GM12878 (cell line): Measurements from ENCODE around the gene TAOK2. TPM values are rescaled to one million over a fixed set of nuclear protein-coding genes. Genes with fewer than 3 reads are reported as not detected.
A peak's percentile ranks its signal among the peaks of the same experiment; 100 is the strongest.

ENCODE experiments used
- ATAC-seq: fragments of 200-7000 bp; cut with Tn5 transposase; 3 replicates; pipeline ENCODE4 v1.9.1; 2020; ENCODE audit warnings: mild to moderate bottlenecking, moderate library complexity
- BruUV-seq: library from RNA; stranded (reverse); fragments of 400-500 nt; replicated peaks from 2 replicates; lab custom pipeline; 2021; lab: Mats Ljungman, UMichigan
- CTCF ChIA-PET: fragments of 300-600 bp; sonication (Branson Sonifier 250); formaldehyde crosslinking; extraction: SDS; loops from one replicate; lab custom pipeline; 2021; ENCODE audit warnings: inconsistent platforms; lab: Yijun Ruan, JAX
- POLR2A ChIA-PET: fragments of 350-600 bp; formaldehyde crosslinking; extraction: SDS; loops from one replicate; lab custom pipeline; 2021; ENCODE audit warnings: inconsistent platforms; lab: Charles Lee
- RAD21 ChIA-PET: fragments of 300-600 bp; sonication (Branson Sonifier 250); formaldehyde crosslinking; loops from one replicate; lab custom pipeline; 2023; ENCODE audit warnings: antibody characterized with exemption; ENCODE audit not compliant: unreplicated experiment; lab: Charles Lee
- SMC1A ChIA-PET: fragments of 300-600 bp; sonication (Branson Sonifier 250); formaldehyde crosslinking; loops from one replicate; lab custom pipeline; 2023; ENCODE audit not compliant: unreplicated experiment, uncharacterized antibody; lab: Charles Lee
- DNase-seq: peaks from one replicate; pipeline ENCODE4 v3.0.0-alpha.2; 2011; ENCODE audit warnings: low read depth, low spot score
- FAIRE-seq: peaks from 3 replicates; lab custom pipeline; 2011; peaks lifted over from hg19 to GRCh38; lab: Jason Lieb, UNC
- H2AFZ ChIP-seq: 2 replicates; pipeline ENCODE4 v1.6.0; 2011; ENCODE audit warnings: low read depth, low read length, control low read depth; ENCODE audit not compliant: control insufficient read depth
- H3K27ac ChIP-seq: 2 replicates; pipeline ENCODE4 v1.5.1; 2011; ENCODE audit warnings: control low read depth; ENCODE audit not compliant: control insufficient read depth, insufficient read depth
- H3K27me3 ChIP-seq, 2 experiments: replicated peaks in 1 of 2; 2 replicates each; pipeline versions ENCODE4 v1.6.0 to v1.6.1; 2011; ENCODE audit warnings: low read length in 1 of 2; ENCODE audit not compliant: control insufficient read depth in 2 of 2, insufficient read depth in 2 of 2
- H3K36me3 ChIP-seq, 2 experiments: 2 replicates each; pipeline ENCODE4 v1.5.1; 2011; ENCODE audit warnings: low read length in 1 of 2; ENCODE audit not compliant: control insufficient read depth in 2 of 2, insufficient read depth in 2 of 2
- H3K4me1 ChIP-seq: 2 replicates; pipeline ENCODE4 v1.6.1; 2011; ENCODE audit warnings: mild to moderate bottlenecking, low read length, moderate library complexity, mixed read lengths; ENCODE audit not compliant: control insufficient read depth, insufficient read depth
- H3K4me2 ChIP-seq: 2 replicates; pipeline ENCODE4 v1.6.0; 2011; ENCODE audit warnings: control low read depth; ENCODE audit not compliant: control insufficient read depth, insufficient read depth
- H3K4me3 ChIP-seq: fragments of 200-600 bp; sonication (generic); 2 replicates; pipeline ENCODE4 v1.5.1; 2016
- H3K79me2 ChIP-seq: 2 replicates; pipeline ENCODE4 v1.6.0; 2011; ENCODE audit warnings: low read length; ENCODE audit not compliant: control insufficient read depth, insufficient read depth
- H3K9ac ChIP-seq: 2 replicates; pipeline ENCODE4 v1.8.0; 2011; ENCODE audit warnings: low read length, control low read depth, mixed read lengths; ENCODE audit not compliant: control insufficient read depth, insufficient read depth
- H3K9me3 ChIP-seq: replicated peaks from 3 replicates; pipeline ENCODE4 v1.5.1; 2011; ENCODE audit warnings: mild to moderate bottlenecking, low read length; ENCODE audit not compliant: control insufficient read depth, insufficient read depth
- H4K20me1 ChIP-seq: 2 replicates; pipeline ENCODE4 v1.6.0; 2011; ENCODE audit not compliant: control insufficient read depth, insufficient read depth
- BHLHE40 ChIP-seq, 2 experiments: fragments of 450-650 bp in 1 of 2; IDR thresholded peaks; 2 replicates each; pipeline ENCODE4 v1.6.1; 2011 to 2017; ENCODE audit warnings: low read depth in 2 of 2, borderline replicate concordance in 1 of 2, improper control_type of control experiment in 1 of 2, low read length in 1 of 2, mild to moderate bottlenecking in 1 of 2
- CBX3 ChIP-seq: fragments of 200-600 bp; sonication (generic); IDR thresholded peaks from 2 replicates; pipeline ENCODE4 v1.6.1; 2016; ENCODE audit warnings: low read depth, borderline replicate concordance
- CHD2 ChIP-seq: IDR thresholded peaks from 2 replicates; pipeline ENCODE4 v1.6.1; 2011; ENCODE audit warnings: low read depth, low read length, improper control_type of control experiment, borderline replicate concordance
- MAX ChIP-seq: IDR thresholded peaks from 2 replicates; pipeline ENCODE4 v1.6.1; 2012; ENCODE audit warnings: low read depth, low read length, improper control_type of control experiment
- MEF2A ChIP-seq: IDR thresholded peaks from 2 replicates; pipeline ENCODE4 v1.6.1; 2011; ENCODE audit warnings: low read depth, mild to moderate bottlenecking, low read length, moderate library complexity; ENCODE audit not compliant: insufficient read depth
- NFIC ChIP-seq: IDR thresholded peaks from 2 replicates; pipeline ENCODE4 v1.6.1; 2012; ENCODE audit warnings: low read depth, mild to moderate bottlenecking, inconsistent platforms, low read length, moderate library complexity
- NFYA ChIP-seq: IDR thresholded peaks from 2 replicates; pipeline ENCODE4 v1.6.1; 2011; ENCODE audit warnings: low read depth, mild to moderate bottlenecking, low read length, improper control_type of control experiment, borderline replicate concordance
- POLR2AphosphoS2 ChIP-seq: IDR thresholded peaks from 2 replicates; pipeline ENCODE4 v1.6.1; 2011; ENCODE audit warnings: low read depth, mild to moderate bottlenecking, low read length, improper control_type of control experiment, moderate library complexity
- PRDM15 ChIP-seq: fragments of 450-650 bp; formaldehyde crosslinking; IDR thresholded peaks from 2 replicates; pipeline ENCODE4 v1.4.0; 2020; ENCODE audit warnings: mild to moderate bottlenecking, moderate library complexity
- RFX5 ChIP-seq: IDR thresholded peaks from 2 replicates; pipeline ENCODE4 v1.6.1; 2011; ENCODE audit warnings: low read depth, low read length, improper control_type of control experiment
- TAF1 ChIP-seq: IDR thresholded peaks from 2 replicates; pipeline ENCODE4 v1.6.1; 2011; ENCODE audit warnings: mild to moderate bottlenecking, low read depth, low read length, borderline replicate concordance
- ZBED1 ChIP-seq: IDR thresholded peaks from 2 replicates; pipeline ENCODE4 v1.6.1; 2016; ENCODE audit warnings: borderline replicate concordance
- WGBS: methylation state at CpG from one replicate; pipeline ENCODE4 v1.1.6; 2016; ENCODE audit warnings: low lambda C conversion rate; ENCODE audit not compliant: insufficient replicate concordance, insufficient coverage; ENCODE audit errors: missing lambda C conversion rate; 5-methylcytosine and 5-hydroxymethylcytosine counted together
- in situ Hi-C: fragments of 300-500 bp; cut with MboI; formaldehyde crosslinking; loops from 9 replicates; pipeline ENCODE4 v1.14.3; 2018; ENCODE audit warnings: mixed read lengths
- intact Hi-C: fragments of 100-400 bp; cut with micrococcal nuclease; formaldehyde crosslinking; loops from one replicate; pipeline ENCODE4 v1.14.2; 2022; ENCODE audit not compliant: unreplicated experiment
- polyA plus RNA-seq, 11 experiments: library from polyadenylated mRNA; depleted of rRNA in 4 of 11; unstranded in 6 of 11; stranded (reverse) in 5 of 11; fragments of >200 nt; fragmentation: Nextera tagmentation in 4 of 11; fragmentation: Illumina TruSeq in 1 of 11; extraction: Ambion mirVana in 4 of 11; extraction: Trizol in 1 of 11; gene quantifications; 1 replicate in 1 of 11; 2 replicates in 10 of 11; pipeline versions ENCODE4 v1.2.1 to v1.2.3, GENCODE V29; 2011 to 2016; ENCODE audit warnings: inconsistent platforms in 2 of 11, missing spikeins in 2 of 11, low read depth in 1 of 11
- total RNA-seq, 4 experiments: library from RNA; depleted of rRNA in 3 of 4; stranded (reverse); fragments of >200 nt in 3 of 4; fragmentation: Illumina TruSeq in 1 of 4; extraction: Trizol in 1 of 4; gene quantifications; 2 replicates each; pipeline versions ENCODE4 v1.2.1 to v1.2.3, GENCODE V29; 2013 to 2021
- TF ChIP-seq, protein P1 (sequence below): IDR thresholded peaks from 2 replicates; pipeline ENCODE4 v1.6.1; 2012; ENCODE audit warnings: mild to moderate bottlenecking, low read depth, low read length

TAOK2 gene
- total and polyA plus RNA-seq, 10 of the 15 experiments (the other 5 are each of a cell fraction or from before 2014, with no cell fraction given): 0.14 to 40.2 (median 11.6) TPM

DNA sequence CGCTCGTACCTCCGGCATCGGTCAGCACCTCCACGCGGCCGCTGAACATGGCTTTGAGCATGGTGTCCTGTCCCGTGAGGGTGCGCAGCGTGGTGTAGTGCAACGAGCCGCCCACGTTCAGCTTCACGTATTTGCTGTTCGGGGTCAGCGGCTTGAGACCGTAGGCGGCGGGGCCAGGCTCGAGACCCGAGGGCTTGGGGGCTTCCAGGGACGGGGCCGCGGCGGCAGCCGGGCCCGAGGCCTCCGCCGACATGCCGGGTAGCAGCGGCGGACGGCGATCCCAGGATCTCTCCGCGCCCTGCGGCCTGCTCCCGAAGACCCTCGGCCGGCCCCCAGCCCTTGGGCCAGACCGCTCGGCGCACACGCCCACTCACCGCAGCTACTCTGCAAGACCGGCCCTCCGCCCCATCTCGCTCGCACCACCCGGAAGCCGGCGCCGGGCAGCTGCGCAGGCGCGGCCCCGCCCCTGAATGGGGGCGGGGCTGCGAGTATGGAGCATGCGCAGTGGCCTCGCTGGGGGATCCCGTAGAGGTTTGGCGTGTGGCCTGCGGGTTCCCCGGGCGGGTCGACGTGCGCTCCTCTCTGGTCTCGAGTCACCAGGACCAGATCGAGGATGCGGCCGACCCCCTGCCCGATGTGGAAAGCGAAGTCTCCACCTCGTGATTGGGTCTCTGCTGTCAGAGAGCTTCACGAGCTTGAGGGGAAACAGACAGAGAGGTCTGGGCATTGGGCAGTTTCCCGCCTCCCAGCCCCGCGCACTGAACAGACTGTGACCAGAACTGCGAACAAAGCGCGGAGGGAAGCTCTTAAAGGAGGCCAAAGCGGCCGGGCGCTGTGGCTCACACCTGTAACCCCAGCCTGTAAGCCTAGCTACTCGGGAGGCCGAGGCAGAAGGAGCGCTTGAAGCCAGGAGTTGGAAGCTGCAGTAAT lies 47.6 kb upstream of the TAOK2 start, which contains the start of gene KCTD13:
TSS of gene KCTD13 (minus strand) at position 446 of the 930 bp plus-strand sequence. CDS start at position 253, 193 bp downstream.
- no TSS peak for BruUV-seq
- CTCF ChIA-PET: interaction anchor here (0.7 to 1.7 kb wide), 9 partner anchors 9 to 1334 kb away, joined by 3 to 11 read pairs (median 4); partner anchors contain the start of genes TAOK2 and TMEM219
- Histone ChIP-seq H3K9ac (peak within 1 kb of the TSS; percentile 95), H3K79me2 (peaks cover 13% of the 10 kb centered on the region), H3K4me3 (peak within 1 kb of the TSS; percentile 97), H3K9me3 (no peaks in the 10 kb centered on the region), H3K27ac (peak within 1 kb of the TSS; percentile 91), H3K4me1 (peaks cover 11% of the 10 kb centered on the region), H4K20me1 (no peaks in the 10 kb centered on the region), H3K27me3 (no peaks in the 10 kb centered on the region), H3K36me3 (peaks cover 0 to 9% of the 10 kb centered on the region in 2 experiments; a peak in 3 of 4 replicates), H2AFZ (peak within 1 kb of the TSS; percentile 99), H3K4me2 (peak within 1 kb of the TSS; percentile 99)
- POLR2A ChIA-PET: interaction anchor here (0.5 to 2.7 kb wide), 20 partner anchors 8 to 1948 kb away, joined by 3 to 15 read pairs (median 4); partner anchors contain the start of genes ALDOA, HIRIP3, INO80E and PAGR1
- in situ Hi-C loops (no loop called here), intact Hi-C loops (loop anchor here (5.0 to 10.0 kb wide), 2 partner anchors 36 to 61 kb away; partner anchors contain the start of genes CDIPT and TMEM219)
- DNase-seq: peak; percentile 66
- peak; percentile 52 for FAIRE-seq
- SMC1A ChIA-PET: interaction anchor here (0.6 to 1.7 kb wide), 8 partner anchors 9 to 250 kb away, joined by 3 to 5 read pairs (median 4); no protein-coding TSS in a partner anchor
- peak; percentile 96 for ATAC-seq
- 1% methylated on average over 79 of the region's 89 CpGs for WGBS
- RAD21 ChIA-PET: interaction anchor here (0.5 to 1.8 kb wide), 6 partner anchors 35 to 687 kb away, joined by 3 to 9 read pairs (median 4); partner anchors contain the start of genes TAOK2 and TMEM219
- TF ChIP-seq, protein P1, sequence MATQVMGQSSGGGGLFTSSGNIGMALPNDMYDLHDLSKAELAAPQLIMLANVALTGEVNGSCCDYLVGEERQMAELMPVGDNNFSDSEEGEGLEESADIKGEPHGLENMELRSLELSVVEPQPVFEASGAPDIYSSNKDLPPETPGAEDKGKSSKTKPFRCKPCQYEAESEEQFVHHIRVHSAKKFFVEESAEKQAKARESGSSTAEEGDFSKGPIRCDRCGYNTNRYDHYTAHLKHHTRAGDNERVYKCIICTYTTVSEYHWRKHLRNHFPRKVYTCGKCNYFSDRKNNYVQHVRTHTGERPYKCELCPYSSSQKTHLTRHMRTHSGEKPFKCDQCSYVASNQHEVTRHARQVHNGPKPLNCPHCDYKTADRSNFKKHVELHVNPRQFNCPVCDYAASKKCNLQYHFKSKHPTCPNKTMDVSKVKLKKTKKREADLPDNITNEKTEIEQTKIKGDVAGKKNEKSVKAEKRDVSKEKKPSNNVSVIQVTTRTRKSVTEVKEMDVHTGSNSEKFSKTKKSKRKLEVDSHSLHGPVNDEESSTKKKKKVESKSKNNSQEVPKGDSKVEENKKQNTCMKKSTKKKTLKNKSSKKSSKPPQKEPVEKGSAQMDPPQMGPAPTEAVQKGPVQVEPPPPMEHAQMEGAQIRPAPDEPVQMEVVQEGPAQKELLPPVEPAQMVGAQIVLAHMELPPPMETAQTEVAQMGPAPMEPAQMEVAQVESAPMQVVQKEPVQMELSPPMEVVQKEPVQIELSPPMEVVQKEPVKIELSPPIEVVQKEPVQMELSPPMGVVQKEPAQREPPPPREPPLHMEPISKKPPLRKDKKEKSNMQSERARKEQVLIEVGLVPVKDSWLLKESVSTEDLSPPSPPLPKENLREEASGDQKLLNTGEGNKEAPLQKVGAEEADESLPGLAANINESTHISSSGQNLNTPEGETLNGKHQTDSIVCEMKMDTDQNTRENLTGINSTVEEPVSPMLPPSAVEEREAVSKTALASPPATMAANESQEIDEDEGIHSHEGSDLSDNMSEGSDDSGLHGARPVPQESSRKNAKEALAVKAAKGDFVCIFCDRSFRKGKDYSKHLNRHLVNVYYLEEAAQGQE: no peak
- TF ChIP-seq NFIC (no peak), CHD2 (no peak), BHLHE40 (IDR thresholded peaks at IDR 0.05; ENCODE audit: borderline replicate concordance in 1 of 2, low read depth in 2 of 2, low read length in 1 of 2) (peak in 1 of 2 experiments; percentile 71; a peak in 2 of 4 replicates), NFYA (no peak), CBX3 (no peak), MEF2A (no peak), MAX (0 out of 2 replicates have a peak, but pooled peaks have one; percentile 35), TAF1 (peak; percentile 71; the same call in 1 of the 2 replicates), PRDM15 (CRISPR knock-in tag) (no peak), RFX5 (no peak), POLR2AphosphoS2 (peak; percentile 94), ZBED1 (no peak)
